Fibroblast of mammary gland (primary cell): ENCODE data around the gene FBXO2.

ENCODE experiments used
- DNase-seq: peaks from one replicate; pipeline ENCODE4 v3.0.0-alpha.2; 2010; ENCODE audit warnings: low read depth
- H3K4me3 ChIP-seq: 2 replicates; pipeline ENCODE4 v1.5.1; 2011; ENCODE audit warnings: low read depth, mild to moderate bottlenecking, low read length, moderate library complexity; ENCODE audit not compliant: control insufficient read depth
- CTCF ChIP-seq: conservative IDR thresholded peaks from 2 replicates; pipeline ENCODE4 v1.5.1; 2011; ENCODE audit warnings: low read depth, low read length, inconsistent platforms; ENCODE audit not compliant: control insufficient read depth, insufficient read depth

FBXO2 gene

DNA sequence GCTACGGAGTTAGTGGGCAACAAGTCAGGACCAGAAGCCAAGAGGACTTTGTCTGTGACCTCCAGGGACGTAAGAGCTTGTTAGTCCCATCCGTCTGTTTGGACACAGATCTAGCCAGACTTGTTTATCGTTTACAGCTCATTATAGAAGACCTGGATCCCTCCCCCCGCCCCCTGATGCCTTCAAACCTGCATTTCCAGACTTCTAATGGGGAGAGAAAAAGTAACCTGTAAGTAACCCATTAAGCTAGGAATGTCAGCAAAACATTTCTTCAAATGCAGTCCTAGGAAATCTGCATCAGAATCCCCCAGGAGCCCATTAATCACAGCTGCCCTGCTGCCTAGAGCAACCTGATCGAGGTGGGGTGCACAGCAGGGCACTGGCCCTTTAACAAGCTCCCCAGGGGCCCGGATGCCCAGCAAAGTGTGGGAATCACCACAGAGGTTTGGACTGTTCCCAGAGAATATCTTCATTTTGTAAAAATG is 28.1 kb upstream of the FBXO2 start:
- no peak overlapping the region for H3K4me3 ChIP-seq
- no peak for TF ChIP-seq CTCF
- DNase-seq = no peak

- DNase-seq = peak; percentile 79
- TF ChIP-seq CTCF = no peak
- H3K4me3 ChIP-seq = peak within 1 kb of the TSS; percentile 82
These were observed 27.0 kb upstream of the FBXO2 start, which contains the start of gene MAD2L2 for GRCh38 chr1:11681071-11681771. MAD2L2 (minus strand) TSS chr1:11681148; CDS start chr1:11680601, 547 bp downstream.

DNA sequence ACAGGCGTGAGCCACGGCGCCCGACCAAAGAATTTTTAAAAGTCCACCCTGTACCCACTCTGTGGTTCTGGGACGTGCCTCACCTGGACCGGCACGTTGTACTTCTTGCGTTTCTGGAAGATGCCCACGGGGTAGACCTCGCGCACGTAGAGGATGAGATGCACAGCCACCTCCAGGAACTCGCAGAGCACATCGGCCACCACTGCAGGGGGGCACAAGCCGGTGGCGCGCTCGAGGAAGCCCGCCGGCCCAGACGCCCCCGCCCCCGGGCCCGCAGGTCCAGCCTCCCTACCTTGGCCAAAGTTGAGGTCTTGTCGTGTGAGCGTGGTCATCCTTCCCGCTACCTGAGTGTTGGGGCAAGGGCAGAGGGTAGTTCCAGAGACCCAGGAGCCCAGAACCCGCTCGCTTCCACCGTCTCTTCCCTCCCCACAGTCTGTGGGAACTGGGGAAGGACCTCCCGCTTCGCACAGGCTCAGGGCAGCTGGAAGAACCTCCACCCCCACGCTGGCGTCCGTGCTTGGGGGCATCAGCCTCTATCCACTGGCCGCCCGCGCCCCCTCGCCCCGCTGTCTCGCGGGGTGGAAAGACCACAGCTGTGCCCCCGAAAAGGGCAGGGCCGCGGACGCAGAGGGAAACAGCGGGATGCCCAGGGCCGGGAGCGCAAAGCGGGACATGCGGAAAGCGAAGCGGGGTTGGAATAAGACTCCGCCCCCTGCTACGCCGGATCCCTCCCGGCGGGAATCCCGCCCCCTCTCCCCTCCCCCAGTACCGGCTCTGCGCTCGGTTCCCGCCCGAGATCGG is 26.2 kb upstream of the FBXO2 start:
- peak overlapping the region; percentile 82 for H3K4me3 ChIP-seq
- no peak for DNase-seq
- no peak for TF ChIP-seq CTCF

DNA sequence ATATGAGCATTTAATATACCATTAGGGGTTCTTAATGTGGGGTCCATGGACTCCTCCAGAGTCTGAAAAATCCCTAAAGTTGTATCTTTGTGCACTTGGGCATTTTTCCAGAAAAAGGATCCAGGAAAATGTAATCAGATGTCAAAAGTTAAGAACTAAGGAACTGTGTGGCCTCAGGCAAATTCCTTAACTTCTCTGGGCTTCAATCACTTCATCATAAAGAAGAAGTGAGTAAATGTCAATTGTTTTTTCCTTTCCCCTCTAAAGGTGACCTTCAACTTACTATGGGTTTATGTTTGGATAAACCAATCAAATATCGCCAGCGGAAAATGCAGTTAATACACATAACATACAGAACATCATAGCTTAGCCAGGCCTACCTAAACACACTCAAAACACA is 24.2 kb upstream of the FBXO2 start:
- TF ChIP-seq CTCF = no peak
- no peak for DNase-seq
- no peak overlapping the region for H3K4me3 ChIP-seq

GRCh38 chr1:11676386-11677103 is 22.3 kb upstream of the FBXO2 start:
- no peak for TF ChIP-seq CTCF
- no peak overlapping the region for H3K4me3 ChIP-seq
- DNase-seq = no peak

GRCh38 chr1:11675325-11675724 is 21.1 kb upstream of the FBXO2 start:
- TF ChIP-seq CTCF = no peak
- no peak overlapping the region for H3K4me3 ChIP-seq
- DNase-seq = no peak
